NCI-H526 treated with DMSO at 0.1 percent for 48 hours (cell line): ENCODE data around the gene NEXN.
A peak's percentile ranks its signal among the peaks of the same experiment; 100 is the strongest.

ENCODE experiments used
- DNase-seq: peaks from one replicate; lab custom pipeline; 2025; lab: John Stamatoyannopoulos, UW

Gene NEXN

DNA sequence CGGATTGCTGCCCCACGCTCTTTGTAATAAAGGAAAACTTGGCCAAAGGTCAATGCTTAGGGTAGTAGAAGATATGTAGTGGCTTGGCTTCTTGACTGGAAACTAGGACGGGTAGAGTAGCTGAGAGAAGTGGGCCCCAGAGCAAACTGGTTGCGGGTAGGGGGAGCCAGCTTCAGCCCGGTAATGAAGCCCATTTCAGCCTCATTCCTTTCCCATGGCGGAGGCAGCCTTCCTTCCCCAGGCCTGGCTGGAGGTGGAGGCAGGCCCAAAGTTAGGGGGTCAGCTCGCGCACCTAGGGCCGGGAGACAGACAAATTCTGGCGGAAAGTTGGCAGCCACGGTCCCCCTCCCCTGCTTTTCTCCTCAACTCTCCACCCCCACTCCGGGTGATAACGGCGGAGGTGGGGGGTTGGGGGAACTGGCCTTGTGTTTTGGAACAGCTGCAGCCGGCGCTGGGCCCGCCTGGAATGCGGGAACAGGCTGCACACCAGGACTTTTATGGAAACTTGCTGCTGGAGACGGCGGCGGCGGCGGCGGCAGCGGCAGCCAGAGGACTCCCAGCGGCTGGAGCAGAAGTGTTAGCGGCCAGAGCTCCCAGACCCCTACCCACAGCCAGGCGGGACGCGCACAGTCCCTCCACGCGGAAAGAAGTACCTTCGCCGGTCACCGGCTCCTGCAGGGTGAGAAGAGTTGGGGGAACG, at the start of gene NEXN:
NEXN (plus strand) TSS at position 544 of the 700 bp plus-strand sequence. CDS start 27,483 bp downstream, outside the sequence.
- DNase-seq: peak; percentile 50

DNA sequence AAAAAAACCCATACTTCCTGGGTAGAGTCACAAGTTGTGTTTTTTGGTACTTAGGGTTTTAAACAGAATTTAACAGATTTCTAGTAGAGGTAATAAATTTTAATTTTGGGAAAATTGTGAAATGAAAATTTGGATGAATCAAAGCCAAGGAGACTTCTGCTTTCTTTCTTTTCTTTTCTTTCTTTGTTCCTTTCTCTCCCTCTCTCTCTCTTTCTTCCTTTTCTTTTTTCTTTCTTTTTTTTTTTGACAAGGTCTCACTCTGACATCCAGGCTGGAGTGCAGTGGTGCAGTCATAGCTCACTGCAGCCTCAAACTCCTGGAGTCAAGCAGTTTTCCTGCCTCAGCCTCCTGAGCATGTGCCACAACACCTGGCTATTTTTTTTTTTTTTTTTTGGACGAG, 46.9 kb upstream of the NEXN start:
- no peak for DNase-seq

DNA sequence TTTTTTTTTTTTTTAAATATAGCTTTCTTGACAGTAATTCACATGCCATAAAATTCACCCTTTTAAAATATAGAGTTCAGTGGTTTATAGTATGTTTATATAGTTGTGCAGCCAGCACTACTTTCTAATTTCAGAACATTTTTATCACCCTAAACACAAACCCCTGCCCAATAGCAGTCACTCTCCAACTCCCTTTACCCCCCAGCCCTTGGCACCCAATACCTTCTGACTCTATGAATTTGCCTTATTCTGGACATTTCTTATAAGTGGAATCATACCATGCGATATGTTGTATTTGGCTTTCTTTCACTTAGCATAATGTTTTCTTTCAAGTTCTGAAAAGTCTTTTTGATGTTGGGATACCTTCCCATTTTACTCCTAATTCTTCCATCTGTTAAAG, 42.5 kb upstream of the NEXN start:
- DNase-seq: no peak

DNA sequence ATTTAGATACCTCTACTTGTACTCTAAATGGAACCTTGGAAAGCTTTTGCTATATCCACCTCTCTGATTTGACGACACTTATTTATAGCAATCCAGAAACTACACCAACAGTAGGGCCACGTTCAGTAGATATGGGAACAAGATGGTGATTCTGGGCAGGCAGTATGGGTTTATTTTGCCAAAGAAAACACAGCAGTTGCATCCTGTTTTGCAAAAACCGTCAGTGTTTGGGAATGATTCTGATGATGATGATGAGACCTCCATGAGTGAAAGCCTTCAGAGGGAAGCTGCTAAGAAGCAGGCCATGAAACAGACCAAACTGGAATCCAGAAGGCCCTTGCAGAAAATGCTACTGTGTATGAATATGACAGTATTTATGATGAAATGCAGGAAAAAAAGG, 41.5 kb upstream of the NEXN start:
- no peak for DNase-seq

DNA sequence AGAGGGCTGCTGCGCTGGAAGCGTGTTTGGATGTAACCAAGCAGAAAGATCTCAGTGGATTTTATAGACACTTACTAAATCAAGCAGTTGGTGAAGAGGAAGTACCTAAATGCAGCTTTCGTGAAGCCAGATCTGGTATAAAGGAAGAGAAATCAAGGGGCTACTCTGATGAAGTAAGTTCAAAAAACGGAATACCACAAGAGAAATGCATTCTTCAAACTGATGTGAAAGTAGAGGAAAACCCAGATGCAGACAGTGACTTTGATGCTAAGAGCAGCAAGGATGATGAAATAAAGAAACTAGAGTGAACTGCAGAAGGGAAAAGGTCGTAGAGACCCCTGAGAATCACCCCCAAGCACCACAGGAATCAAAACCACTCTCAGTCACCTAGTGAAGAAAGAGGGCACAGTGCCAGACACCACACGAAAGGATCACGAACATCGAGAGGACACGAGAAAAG, 40.8 kb upstream of the NEXN start:
- DNase-seq: no peak

DNA sequence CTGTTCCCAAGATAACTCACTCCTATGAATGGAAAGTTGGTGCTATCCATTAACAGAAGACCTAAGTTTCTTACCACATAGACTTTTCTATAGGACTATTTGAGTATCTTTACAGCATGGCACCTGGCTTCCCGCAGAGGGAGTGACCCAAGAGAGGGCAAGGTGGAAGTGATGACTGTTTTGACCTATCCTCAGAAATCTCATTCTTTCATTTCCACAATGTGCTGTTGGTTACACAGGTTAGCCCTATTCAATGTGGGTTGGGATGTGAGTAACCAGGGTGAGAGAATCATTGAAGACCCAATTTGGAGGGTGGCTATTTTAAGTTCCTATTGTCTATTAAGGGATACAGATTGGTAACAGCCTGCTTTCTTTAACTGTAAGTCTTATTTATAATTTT, 38.3 kb upstream of the NEXN start:
- DNase-seq: no peak

DNA sequence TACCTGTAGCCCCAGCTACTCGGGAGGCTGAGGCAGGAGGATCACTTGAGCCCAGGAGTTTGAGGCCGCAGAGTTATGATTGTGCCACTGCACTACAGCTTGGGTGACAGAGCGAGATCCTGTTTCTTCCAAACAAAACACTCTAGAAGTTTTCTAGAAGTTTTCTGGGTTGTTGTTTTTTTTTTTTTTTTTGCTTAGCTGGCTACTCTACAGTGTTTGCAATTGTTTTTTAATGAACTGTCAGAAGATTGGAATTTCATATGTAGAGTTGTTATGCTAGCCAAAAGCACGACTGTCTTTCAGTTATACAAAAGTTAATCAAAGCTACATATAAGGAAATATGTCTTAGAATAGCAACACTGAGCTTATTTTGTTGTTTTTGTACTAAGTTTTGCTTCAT, 30.9 kb upstream of the NEXN start:
- DNase-seq: no peak

DNA sequence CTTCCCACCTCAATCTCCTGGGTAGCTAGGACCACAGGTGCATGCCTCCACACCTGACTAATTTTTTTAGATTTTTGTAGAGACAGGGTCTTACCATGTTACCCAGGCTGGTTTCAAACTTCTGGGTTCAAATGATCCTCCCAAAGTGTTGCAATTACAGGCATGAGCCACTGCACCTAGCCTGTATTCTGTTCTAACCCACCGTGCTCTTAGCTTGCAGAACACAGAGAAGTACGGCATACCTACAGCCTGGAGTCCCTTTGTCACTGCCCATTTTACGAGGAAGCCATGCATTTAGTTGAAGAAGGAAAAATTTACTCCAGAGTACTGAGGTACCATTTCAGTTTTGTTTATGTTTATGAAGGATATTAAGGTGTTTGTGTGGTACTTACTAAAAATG, 29.7 kb upstream of the NEXN start:
- DNase-seq: no peak

DNA sequence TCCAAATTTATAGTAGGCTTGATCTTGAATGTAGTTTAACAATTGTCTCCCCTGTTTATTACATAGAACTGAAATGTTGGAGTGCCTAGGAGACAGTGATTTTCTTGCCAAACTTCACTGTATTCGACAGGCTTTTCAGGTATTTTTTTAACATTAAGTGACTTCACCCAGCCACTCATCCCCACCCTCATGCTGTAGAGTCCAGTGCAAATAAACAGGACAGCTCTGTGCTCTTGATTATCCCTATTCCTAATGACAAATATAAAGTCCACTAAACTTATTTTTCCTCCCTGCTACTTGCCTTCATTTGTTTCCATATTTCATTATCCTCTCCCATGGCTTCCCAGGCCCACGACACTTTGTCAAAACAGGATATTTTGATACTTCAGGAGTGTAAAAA, 29.2 kb upstream of the NEXN start:
- no peak for DNase-seq

DNA sequence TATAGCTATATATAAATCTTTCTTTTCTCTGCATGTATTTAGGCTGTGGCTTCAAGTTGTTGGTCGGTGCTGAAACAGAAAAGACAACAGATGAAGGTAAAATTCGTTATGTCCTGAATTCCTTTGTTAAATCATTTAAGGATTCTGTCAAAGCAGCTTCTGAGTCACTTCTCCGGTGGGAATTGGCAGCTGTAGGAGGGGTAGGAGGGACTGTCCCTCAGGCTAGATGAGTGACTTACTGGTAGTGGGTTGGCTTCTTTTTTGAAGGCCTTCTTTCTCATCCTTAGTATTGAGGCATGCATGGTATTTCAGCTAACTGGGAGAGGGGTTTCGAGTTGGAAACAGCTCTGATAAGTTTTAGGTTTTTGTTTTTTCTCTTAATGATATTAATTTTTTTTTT, 22.1 kb upstream of the NEXN start:
- DNase-seq: no peak

DNA sequence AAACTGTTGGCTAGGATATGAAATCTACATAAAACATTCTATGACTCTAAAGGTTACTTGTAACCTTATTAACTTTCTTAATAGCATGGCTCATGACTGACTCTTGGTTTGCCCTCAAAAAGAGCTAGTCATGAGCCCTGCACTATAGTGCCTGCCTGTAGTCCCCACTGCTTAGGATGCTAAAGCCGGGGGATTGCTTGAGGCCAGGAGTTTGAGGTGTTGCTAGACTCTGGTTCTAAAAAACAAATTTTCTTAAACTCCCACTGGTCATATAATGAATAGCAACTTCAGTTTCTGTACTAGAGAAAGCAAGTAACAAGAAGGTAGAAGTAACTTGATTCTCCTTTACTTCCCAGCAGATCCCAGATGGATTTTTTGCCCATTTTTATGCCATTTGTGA, 15.8 kb upstream of the NEXN start:
- DNase-seq: no peak

DNA sequence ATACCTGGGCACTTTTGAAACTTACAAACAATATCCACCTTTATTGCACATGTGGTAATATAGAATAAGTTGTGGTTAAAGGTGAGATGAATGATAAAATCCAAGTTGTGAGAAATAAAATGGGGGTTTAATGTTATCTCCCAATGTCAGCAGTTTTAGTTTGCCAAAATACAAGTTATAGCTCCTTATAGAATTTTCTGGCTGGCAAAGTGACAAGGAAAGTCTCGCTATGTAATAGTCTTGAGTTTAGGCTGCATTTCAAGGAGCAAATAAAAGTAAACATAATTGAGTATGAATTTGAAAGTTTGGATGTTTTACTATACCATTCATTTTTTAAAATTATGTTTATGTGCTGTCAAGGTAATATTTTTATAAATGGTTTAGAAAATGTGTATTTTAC, 15.0 kb upstream of the NEXN start:
- DNase-seq: no peak

DNA sequence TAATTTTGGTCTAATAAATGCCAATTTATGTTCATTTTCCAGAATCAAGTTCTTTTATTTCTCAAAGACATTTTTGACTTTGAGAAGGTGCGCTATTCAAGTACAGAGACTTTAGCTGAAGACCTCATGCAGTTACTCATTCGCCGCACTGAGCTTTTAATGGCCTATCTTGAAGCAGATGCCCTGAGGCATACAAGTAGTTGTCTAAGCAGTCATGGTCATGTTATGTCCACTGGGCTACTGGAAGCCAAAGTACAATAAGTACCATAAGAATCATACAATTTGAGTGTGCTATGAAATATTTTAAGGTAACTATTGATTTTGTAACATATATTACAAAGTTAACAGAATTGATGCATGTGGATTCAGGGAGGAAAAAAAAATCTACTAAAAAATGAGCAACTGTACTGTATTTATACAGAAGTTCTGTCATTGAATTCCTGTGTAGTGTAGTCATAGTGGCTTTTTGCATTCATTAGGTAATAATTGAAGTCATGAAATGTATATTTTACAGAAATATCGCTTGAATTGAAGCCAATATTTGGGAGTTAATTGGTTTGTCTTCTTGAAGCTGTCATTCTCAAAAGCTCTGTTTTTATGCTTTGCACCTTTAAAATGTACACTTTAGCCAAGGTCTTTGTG, 13.5 kb upstream of the NEXN start:
- no peak for DNase-seq

DNA sequence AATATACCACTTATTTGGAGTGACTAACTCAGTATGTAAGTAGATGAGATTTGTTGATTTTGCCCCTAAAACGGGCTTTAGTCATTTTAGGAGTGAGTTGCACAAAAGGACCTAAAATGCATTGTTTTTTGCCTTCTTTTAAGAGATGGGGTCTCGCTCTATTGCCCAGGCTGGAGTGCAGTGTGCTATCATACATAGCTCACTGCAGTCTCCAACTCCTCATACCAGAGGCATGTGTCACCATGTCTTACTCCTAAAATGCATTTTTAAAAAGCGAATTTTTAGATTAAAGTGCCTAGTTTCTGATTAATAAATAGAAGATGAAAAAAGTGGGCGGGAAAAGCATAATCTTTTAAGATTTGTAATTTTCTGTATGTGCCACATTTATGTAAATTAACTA, 11.5 kb upstream of the NEXN start:
- DNase-seq: no peak

DNA sequence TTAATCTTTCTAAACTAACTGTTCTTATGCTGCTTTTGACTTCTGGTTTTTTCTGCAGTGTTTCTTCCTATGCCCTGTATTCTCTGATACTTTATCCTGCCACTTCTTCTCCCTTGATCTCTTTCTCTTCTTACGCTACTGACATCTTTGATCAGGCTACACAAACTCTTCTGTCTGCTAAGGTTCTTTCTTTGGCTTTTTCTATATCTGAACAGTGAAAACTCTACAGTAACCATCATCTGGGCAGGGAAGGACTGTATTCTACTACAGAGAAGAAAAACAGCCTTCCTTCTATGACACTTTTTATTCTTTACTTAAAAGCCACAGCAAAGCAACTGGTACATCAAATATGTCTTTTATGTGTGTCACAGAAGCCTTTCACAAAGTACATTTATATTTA, 7.4 kb upstream of the NEXN start:
- no peak for DNase-seq

DNA sequence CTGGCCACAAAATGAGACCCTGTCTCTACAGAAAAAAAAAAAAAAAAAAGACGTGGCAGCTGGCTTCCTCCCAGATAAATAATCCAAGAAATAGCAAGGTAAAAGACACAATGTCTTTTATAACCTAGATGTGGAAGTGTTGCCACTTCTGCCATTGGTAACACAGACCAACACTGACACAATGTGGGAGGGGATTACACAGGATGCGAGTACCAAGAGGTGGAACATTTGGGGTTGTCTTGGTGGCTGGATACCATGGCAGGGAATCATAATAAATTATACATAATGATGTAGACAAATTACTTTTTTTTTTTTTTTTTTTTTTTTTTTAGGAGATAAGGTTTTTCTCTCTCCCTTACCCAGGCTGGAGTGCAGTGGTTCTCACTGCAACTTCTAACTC, 6.0 kb upstream of the NEXN start:
- DNase-seq: no peak

DNA sequence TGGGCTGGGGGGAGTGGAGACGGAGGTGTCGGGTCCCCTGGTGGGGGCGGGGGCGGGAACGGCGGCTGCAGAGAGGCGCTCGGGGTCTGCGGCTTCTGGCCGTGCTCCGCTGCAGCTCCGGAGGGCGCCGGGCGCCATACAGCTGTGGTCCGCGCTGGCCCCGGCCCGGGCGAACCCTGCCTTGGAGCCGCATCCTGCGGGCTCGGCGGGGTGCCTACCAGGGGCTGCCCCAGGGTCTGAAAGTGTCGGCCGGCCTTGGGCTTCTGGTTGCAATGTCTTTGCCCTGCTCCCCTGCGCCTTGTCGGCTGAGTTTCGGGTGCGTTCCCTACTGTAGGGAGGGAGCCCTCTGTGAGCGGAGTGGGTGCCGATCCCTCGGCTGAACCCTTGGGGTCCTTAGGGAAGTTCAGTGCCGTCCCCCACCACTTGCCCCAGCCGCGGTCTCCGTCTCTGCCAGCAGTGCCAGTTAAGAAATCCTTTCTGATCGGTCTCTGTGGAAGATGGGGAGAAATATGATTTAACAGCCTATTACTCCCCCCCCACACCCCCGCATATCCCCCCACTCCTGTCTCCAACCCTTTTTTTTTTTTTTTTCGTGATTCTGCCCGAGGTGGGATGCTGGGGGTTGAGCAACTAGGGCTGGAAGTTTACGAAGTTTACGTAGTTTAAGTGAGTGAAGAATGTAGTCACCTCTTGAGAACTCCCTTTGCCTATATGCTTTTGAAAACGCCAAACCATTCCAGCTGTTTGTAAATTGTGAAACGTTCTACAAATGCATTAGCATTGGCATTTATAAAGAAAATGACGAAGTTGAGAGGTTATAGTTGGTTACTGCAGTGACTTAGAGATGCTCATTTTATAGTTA, 588 bp downstream of the NEXN start:
- peak; percentile 39 for DNase-seq

DNA sequence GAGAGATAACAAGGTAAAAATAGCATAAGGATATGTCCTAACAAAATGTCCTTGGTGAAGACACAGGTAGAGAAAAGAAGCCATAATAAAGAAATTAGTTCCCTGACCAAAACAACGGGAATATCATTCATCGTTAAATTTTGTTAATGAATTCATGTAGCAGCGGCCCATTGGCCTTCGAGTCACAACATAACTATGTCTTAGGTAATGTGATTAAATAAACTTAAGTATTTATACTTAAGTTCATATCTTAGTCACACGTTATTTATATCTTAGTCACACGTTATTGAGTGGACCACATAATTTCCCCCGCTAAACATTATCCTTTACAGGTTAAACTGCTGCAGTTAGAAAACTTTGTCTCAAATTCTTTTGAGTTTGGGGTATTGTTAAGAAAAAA, 1.2 kb downstream of the NEXN start:
- DNase-seq: peak; percentile 47

DNA sequence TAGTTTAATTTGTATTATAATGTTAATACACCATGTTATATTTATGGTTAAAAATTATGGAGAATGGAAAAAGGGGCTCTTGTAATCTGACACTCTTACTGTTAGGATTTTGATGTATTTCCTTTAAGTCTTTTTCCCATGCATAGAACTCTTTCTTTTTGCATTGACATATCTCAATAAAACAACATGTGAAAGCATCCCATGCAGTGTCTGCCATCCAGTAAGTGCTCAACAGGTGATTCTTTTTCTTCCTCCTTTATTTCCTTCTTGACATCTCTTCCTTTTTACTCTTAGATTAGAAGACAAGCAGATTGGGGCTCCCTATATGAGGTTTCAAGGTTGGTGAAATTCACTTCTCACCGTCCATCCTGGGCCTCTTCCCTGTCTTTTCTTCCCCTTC, 2.8 kb downstream of the NEXN start:
- DNase-seq: no peak

DNA sequence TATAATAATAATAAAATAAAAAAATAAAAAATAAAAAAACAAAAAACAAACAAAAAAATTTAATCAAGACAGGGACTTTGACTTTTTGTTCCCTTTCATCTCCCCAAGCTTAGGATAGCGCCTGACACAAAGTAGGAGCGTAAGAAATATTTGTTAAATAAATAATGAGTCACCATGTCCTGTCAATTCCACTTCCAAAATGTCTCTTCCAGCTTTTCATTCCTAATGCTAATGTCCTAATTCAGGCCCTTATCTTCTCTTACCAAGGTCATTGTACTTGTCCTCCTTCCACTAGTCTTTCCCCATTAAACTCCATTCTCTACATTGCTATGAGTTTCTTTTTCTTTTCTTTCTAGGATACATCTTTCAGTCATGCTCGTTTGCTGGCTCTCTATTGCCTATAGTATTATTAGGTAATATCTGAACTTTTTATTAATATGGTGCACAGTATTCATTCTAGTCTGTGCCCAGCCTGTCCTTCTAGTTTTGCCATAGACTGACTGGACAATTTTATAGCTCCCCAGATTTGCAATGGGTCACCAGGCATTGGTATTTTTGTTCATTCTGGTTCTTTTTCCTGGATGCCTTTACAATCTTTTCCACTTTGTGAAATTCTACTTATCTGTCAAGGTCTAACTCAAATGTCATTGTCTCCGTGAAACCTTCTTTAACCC, 11.4 kb downstream of the NEXN start:
- DNase-seq: no peak

DNA sequence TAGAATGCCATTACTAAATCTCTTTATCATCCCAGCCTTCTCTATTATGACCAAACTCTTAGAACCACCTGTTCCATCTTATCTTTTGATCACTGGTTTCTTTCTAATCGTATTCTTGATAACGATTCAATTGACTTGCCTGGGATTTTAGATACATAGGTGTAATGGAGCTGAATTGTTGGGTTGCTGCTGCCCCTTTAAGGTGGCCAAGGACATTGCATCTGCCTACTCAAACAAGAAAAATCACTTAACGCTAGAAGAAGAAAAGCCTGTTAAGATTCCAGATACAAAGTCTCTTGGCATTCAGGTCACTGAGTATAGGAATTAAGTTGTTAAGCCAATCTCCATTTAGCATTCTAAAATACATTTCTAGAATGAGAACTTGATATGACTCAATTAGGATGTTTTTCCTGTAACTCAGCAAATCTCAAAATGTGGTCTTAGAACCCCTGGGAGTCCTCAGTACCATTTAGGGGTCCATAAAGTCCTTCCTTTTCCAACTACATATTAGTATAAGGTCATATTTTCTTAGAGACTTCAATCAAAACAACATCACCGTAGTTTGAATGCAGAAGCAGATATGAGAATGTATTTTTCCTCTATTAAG, 12.4 kb downstream of the NEXN start:
- peak; percentile 65 for DNase-seq

DNA sequence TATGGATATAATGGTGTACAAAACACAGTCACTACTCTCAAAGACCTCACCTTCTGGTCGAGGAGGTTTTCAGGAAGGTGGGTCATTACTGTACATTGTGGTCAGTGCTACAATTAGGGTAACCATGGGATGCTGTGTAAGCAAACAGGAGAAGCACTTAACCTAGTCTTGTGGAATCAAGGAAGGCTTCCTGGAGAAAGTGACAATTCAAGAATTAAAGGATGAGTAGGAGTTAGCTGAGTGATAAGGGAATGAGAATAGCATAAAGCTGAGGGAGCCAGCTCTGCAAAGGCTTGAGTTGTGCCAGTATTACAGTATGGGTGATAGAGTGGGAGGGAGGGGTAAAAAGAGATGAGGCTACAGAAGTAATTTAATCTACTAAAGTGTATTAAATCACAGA, 17.2 kb downstream of the NEXN start:
- DNase-seq: no peak
